GM19452 (cell line): Measurements from ENCODE around the gene TBX20.

Experiments
- ATAC-seq: cut with Tn5 transposase; IDR thresholded peaks from one replicate; pipeline ENCODE4 v1.9.1; 2021; ENCODE audit not compliant: unreplicated experiment

TBX20 gene

GRCh38 chr7:35253710-35254495 lies at the start of gene TBX20:
TSS of gene TBX20 (minus strand) at chr7:35254100. CDS start at chr7:35253620, 480 bp downstream.
- ATAC-seq = no peak

DNA sequence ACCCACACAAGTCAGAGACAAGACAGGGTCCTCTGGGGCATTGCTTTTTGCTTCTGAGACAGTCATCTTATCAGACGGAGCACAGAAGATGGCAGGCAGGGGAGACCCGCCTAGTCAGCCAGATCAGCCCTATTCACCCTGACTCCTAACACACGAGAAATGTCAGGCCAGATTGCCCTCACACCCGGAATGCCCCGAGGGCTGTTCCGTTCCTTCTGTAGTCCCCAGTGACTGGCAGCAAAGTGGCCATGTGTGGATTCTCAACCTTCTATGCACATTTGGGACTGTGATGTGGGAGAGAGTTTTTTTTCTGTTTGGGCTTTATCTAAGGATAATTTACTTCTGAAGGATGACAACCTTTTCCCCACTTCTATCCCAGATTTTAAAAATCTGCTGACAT lies 35.5 kb upstream of the TBX20 start:
- no peak for ATAC-seq

GRCh38 chr7:35286986-35287385 lies 33.1 kb upstream of the TBX20 start:
- no peak for ATAC-seq

GRCh38 chr7:35286422-35286821 lies 32.5 kb upstream of the TBX20 start:
- no peak for ATAC-seq

- no peak for ATAC-seq
These were observed 31.9 kb upstream of the TBX20 start for GRCh38 chr7:35285799-35286198.

DNA sequence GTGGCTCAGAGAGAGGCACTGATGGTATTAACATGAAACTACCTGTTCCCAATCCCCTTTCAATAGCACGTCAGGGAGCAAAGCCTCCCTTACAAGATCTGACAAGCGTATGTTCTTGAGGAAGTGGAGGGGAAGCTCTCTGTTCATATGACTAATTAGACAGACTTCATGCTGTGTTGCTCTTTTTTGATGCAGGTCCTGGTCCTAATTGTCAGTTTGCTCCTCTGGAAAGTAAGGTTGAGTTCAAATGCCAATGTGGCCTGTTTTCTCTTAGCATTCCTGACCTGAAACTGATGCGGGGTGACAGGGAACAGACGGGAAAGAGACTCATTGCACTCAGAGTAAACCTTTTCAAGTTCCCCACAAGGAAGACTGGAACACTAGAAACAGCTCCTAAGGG lies 27.0 kb upstream of the TBX20 start:
- no peak for ATAC-seq

DNA sequence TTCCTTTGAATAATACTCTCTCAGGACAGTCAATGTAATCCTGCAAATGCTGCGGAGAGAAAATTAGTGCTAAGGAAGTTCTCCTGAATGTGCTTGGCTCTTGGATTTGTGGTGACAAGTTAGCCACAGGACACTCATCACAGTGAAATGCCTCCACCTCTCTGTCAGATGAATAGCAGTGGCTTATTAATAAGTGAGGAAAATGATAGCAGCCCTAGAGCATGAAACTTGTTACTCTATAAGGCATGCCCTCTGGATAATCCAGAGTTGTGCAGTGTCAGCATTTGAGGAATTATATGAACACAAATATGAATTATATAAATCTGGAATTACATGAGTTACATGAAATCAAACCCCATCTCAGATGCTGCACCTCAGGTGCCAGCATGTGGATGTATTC lies 23.5 kb upstream of the TBX20 start:
- ATAC-seq = no peak

GRCh38 chr7:35272246-35272645 lies 18.3 kb upstream of the TBX20 start:
- ATAC-seq = no peak

DNA sequence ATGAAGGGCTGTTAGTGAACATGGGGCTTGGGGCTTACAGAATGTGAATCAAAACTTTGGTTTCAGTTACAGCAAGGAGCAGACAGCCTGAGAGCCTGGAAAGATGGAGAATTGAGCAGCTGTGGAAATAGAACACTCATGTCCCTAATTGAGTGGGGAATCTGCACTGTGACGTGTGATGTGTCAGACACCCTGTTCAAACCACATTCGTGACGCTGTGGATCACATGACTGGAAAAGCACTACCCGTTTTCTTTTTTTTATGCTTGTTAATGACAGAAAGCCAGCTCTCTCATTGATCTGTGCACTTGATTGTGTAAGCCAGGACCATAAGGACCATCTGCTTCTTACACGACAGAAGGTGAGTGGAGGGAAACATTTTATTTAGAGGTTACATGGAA lies 15.1 kb upstream of the TBX20 start:
- no peak for ATAC-seq

DNA sequence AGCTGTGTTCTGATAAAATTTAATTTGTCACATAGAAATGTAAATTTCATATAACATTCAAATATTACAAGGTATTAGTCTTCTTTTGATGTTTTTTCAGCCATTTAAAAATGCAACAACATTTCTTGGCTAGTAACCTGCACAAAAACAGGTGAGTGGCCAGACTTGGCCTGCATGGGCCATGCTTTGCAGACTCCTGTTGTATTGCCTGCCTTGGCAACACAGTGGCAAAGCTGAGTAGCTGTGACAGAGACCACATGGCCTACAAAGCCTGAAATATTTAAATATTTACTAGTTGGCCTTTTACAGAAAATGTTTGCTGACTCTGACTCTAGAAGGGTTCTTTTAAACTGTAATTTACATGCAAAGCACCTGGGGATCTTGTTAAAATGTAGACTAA lies 13.5 kb upstream of the TBX20 start:
- no peak for ATAC-seq

GRCh38 chr7:35263396-35263795 lies 9.5 kb upstream of the TBX20 start:
- ATAC-seq = no peak

- no peak for ATAC-seq
These were observed 7.8 kb upstream of the TBX20 start for GRCh38 chr7:35261476-35262285.

DNA sequence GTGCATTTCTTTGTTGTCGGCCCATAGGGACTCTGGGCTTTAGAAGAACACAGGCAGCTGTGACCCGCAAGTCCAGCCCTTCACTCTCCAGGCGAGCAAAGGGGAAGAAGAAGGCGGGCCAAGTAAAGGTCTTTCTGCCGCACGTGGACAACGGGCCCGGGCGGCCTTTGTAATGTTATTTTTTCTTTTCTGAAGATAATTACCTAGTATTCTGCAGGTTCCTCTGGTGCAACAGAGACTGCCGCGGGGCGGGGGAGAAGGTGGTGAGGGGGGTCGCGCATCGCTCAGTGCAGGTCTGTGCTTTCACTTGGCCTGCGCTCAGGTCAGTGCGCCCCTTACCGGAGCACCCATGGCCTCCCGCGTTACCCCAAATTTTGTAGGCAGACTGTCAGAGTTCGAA lies 7.1 kb upstream of the TBX20 start:
- no peak for ATAC-seq

- ATAC-seq = no peak
These were observed 6.3 kb upstream of the TBX20 start for GRCh38 chr7:35260246-35260645.

- ATAC-seq = no peak
These were observed 5.6 kb upstream of the TBX20 start for GRCh38 chr7:35259523-35259908.

DNA sequence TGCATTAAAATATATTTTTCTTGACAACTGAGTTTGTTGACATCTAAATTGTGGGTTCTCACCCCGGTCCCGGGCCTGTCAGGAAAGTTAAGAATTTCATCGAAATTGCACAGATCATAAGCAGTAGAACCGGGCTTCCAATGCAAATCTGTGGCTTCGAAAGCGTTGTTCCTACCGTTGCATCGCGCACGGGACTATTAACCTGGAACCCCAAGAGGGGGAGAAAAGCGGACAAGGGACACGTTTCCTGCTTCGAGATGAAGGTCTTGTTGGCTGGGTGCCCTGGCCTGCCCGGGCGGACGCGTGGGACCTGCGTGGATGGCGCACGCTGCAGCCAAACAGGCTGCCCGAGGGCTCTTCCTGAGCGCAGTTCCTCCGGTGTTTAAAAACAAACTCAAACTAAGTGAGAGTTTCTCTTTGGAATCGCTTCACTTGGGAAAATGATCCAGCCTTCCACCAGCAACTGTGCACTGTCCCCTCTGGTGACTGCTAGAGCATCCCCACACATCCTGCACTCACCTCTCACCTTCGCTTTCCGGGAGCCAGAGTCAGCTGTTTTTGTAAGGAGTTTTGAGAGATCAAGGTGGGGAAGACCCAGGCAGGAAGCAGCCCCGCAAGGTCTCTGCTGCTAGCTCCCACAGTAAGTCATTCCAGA lies 5.1 kb upstream of the TBX20 start:
- ATAC-seq = no peak

GRCh38 chr7:35258125-35258867 lies 4.4 kb upstream of the TBX20 start:
- ATAC-seq = no peak

GRCh38 chr7:35257251-35258124 lies 3.6 kb upstream of the TBX20 start:
- no peak for ATAC-seq

- no peak for ATAC-seq
These were observed 2.6 kb upstream of the TBX20 start for GRCh38 chr7:35256256-35257175.
